Astrocyte (in vitro differentiated cells and primary cell): ENCODE measurements around the gene CERS6. TPM values are rescaled to one million over a fixed set of nuclear protein-coding genes. Genes with fewer than 3 reads are reported as not detected.

Experiments used
- DNase-seq: peaks from one replicate; pipeline ENCODE4 v3.0.0-alpha.2; 2010; ENCODE audit warnings: low read depth
- FAIRE-seq: peaks from 2 replicates; lab custom pipeline; 2011; peaks lifted over from hg19 to GRCh38; lab: Jason Lieb, UNC
- H2AFZ ChIP-seq: 2 replicates; pipeline ENCODE4 v1.6.0; 2012; ENCODE audit warnings: low read depth, low read length, inconsistent platforms
- H3K27ac ChIP-seq: 2 replicates; pipeline ENCODE4 v1.5.1; 2011; ENCODE audit warnings: low read depth, low read length, inconsistent platforms
- H3K27me3 ChIP-seq: 2 replicates; pipeline ENCODE4 v1.6.0; 2011; ENCODE audit warnings: low read length, inconsistent platforms; ENCODE audit not compliant: insufficient read depth
- H3K36me3 ChIP-seq: 2 replicates; pipeline ENCODE4 v1.5.1; 2011; ENCODE audit warnings: low read length, inconsistent platforms; ENCODE audit not compliant: insufficient read depth
- H3K4me1 ChIP-seq: 2 replicates; pipeline ENCODE4 v1.5.1; 2011; ENCODE audit warnings: low read length, inconsistent platforms; ENCODE audit not compliant: insufficient read depth
- H3K4me2 ChIP-seq: 2 replicates; pipeline ENCODE4 v1.6.0; 2012; ENCODE audit warnings: low read length, inconsistent platforms
- H3K4me3 ChIP-seq: 2 replicates; pipeline ENCODE4 v1.5.1; 2011; ENCODE audit warnings: low read depth, mild to moderate bottlenecking, low read length, inconsistent platforms; ENCODE audit not compliant: insufficient read depth
- H3K79me2 ChIP-seq: 2 replicates; pipeline ENCODE4 v1.6.0; 2012; ENCODE audit warnings: mild to moderate bottlenecking, low read length, inconsistent platforms; ENCODE audit not compliant: insufficient read depth
- H3K9ac ChIP-seq: 2 replicates; pipeline ENCODE4 v1.6.0; 2012; ENCODE audit warnings: mild to moderate bottlenecking, low read length, inconsistent platforms
- H3K9me3 ChIP-seq: 2 replicates; pipeline ENCODE4 v1.5.1; 2012; ENCODE audit warnings: low read depth, mild to moderate bottlenecking, low read length, inconsistent platforms; ENCODE audit not compliant: insufficient read depth
- H4K20me1 ChIP-seq: 2 replicates; pipeline ENCODE4 v1.6.0; 2012; ENCODE audit warnings: low read length, inconsistent platforms; ENCODE audit not compliant: insufficient read depth
- H3K27ac Mint-ChIP-seq: one replicate; pipeline ENCODE4 v1.8.0; 2021; ENCODE audit warnings: mild to moderate bottlenecking, mixed read lengths; ENCODE audit not compliant: unreplicated experiment
- H3K27me3 Mint-ChIP-seq: one replicate; pipeline ENCODE4 v1.8.0; 2021; ENCODE audit warnings: low read depth, mixed read lengths; ENCODE audit not compliant: unreplicated experiment
- H3K36me3 Mint-ChIP-seq: one replicate; pipeline ENCODE4 v1.8.0; 2021; ENCODE audit warnings: low read depth, mixed read lengths; ENCODE audit not compliant: unreplicated experiment
- H3K4me1 Mint-ChIP-seq: one replicate; pipeline ENCODE4 v1.8.0; 2021; ENCODE audit warnings: low read depth, mixed read lengths; ENCODE audit not compliant: unreplicated experiment
- H3K4me3 Mint-ChIP-seq: one replicate; pipeline ENCODE4 v1.8.0; 2021; ENCODE audit warnings: mild to moderate bottlenecking, moderate library complexity, mixed read lengths; ENCODE audit not compliant: unreplicated experiment
- H3K9me3 Mint-ChIP-seq: one replicate; pipeline ENCODE4 v1.8.0; 2021; ENCODE audit warnings: mild to moderate bottlenecking, mixed read lengths; ENCODE audit not compliant: unreplicated experiment
- CTCF ChIP-seq: IDR thresholded peaks from 2 replicates; pipeline ENCODE4 v1.5.1; 2011; ENCODE audit warnings: low read depth, mild to moderate bottlenecking, inconsistent platforms, low read length, moderate library complexity; ENCODE audit not compliant: insufficient read depth
- EZH2 ChIP-seq: IDR thresholded peaks from 2 replicates; pipeline ENCODE4 v1.6.1; 2012; ENCODE audit warnings: mild to moderate bottlenecking, low read length, inconsistent platforms; ENCODE audit not compliant: insufficient read depth
- total RNA-seq: library from RNA; stranded (reverse); gene quantifications from 2 replicates; pipeline ENCODE4 v1.2.1, GENCODE V29; 2021

The CERS6 gene
- total RNA-seq, 1 donor from 2014 or later: 23.4 TPM

GRCh38 chr2:168740360-168740759 lies 284.3 kb downstream of the CERS6 start:
- FAIRE-seq (no peak), DNase-seq (peak; percentile 53)
- no peak overlapping the region for H3K4me2 ChIP-seq
- no peak overlapping the region for H3K4me3 ChIP-seq
- Mint-ChIP-seq H3K36me3 (no peaks in the 10 kb centered on the region), H3K4me1 (peaks cover 3% of the 10 kb centered on the region), H3K4me3 (no peak overlapping the region), H3K27me3 (no peaks in the 10 kb centered on the region), H3K9me3 (no peaks in the 10 kb centered on the region), H3K27ac (no peak overlapping the region)
- H3K9me3 ChIP-seq: no peaks in the 10 kb centered on the region
- H3K79me2 ChIP-seq: no peaks in the 10 kb centered on the region
- H2AFZ ChIP-seq: no peak overlapping the region
- no peaks in the 10 kb centered on the region for H4K20me1 ChIP-seq
- H3K27ac ChIP-seq: no peak overlapping the region
- H3K36me3 ChIP-seq: no peaks in the 10 kb centered on the region
- H3K27me3 ChIP-seq: no peaks in the 10 kb centered on the region
- H3K4me1 ChIP-seq: no peaks in the 10 kb centered on the region
- no peak overlapping the region for H3K9ac ChIP-seq
- TF ChIP-seq CTCF: no peak

GRCh38 chr2:168740788-168741187 lies 284.7 kb downstream of the CERS6 start:
- Histone ChIP-seq H3K9me3 (no peaks in the 10 kb centered on the region), H2AFZ (no peak overlapping the region), H3K79me2 (no peaks in the 10 kb centered on the region), H3K4me1 (no peaks in the 10 kb centered on the region), H3K36me3 (no peaks in the 10 kb centered on the region), H4K20me1 (no peaks in the 10 kb centered on the region), H3K27me3 (no peaks in the 10 kb centered on the region), H3K27ac (no peak overlapping the region), H3K4me2 (no peak overlapping the region), H3K4me3 (no peak overlapping the region), H3K9ac (no peak overlapping the region)
- Mint-ChIP-seq H3K4me3 (no peak overlapping the region), H3K4me1 (peaks cover 3% of the 10 kb centered on the region), H3K27ac (no peak overlapping the region), H3K9me3 (no peaks in the 10 kb centered on the region), H3K36me3 (no peaks in the 10 kb centered on the region), H3K27me3 (no peaks in the 10 kb centered on the region)
- FAIRE-seq (no peak), DNase-seq (no peak)
- no peak for TF ChIP-seq EZH2
- TF ChIP-seq CTCF: no peak

DNA sequence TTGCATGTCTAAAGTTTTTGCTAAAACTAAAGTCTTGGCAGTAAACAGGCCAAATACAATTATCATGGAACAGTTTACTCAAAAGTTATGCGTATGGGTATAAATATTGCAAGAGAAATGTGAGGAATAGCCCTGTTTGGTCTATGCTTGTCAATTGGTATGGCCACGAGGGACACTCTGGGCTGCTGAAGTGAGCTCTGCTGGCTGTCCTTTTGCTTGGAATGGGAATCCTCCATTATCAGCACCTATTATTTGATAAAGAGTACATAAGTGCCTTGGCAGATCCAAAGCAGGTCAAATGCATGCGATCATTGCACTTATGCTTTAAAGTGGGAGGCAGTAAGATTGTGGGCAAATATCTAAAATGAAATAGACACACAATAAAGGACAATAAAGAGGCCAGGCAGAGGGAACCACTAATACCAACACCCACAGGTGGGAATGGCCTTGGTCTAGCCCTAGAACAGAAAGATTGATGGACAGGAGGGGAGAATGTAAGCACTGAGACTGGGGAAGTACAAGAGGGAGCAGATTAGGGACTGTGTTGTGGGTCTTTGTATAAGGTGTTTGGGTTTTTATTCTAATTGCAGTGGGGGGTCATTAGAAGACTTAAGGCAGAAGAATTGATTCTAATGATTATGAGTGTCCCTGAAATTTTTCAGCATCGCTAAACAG lies 286.3 kb downstream of the CERS6 start:
- no peaks in the 10 kb centered on the region for H3K36me3 ChIP-seq
- no peaks in the 10 kb centered on the region for H4K20me1 ChIP-seq
- DNase-seq (no peak), FAIRE-seq (no peak)
- Mint-ChIP-seq H3K27me3 (no peaks in the 10 kb centered on the region), H3K9me3 (no peaks in the 10 kb centered on the region), H3K27ac (no peak overlapping the region), H3K36me3 (no peaks in the 10 kb centered on the region), H3K4me3 (no peak overlapping the region), H3K4me1 (peaks cover 3% of the 10 kb centered on the region)
- no peak overlapping the region for H3K4me2 ChIP-seq
- H2AFZ ChIP-seq: no peak overlapping the region
- no peaks in the 10 kb centered on the region for H3K4me1 ChIP-seq
- no peak overlapping the region for H3K27ac ChIP-seq
- no peak for TF ChIP-seq CTCF
- TF ChIP-seq EZH2: no peak
- H3K9me3 ChIP-seq: no peaks in the 10 kb centered on the region
- H3K27me3 ChIP-seq: no peaks in the 10 kb centered on the region
- no peak overlapping the region for H3K4me3 ChIP-seq
- H3K79me2 ChIP-seq: no peaks in the 10 kb centered on the region
- no peak overlapping the region for H3K9ac ChIP-seq
